ENCODE data around the gene RAD51B. TPM values are rescaled to one million over a fixed set of nuclear protein-coding genes. Genes with fewer than 3 reads are reported as not detected.

The RAD51B gene
- total RNA-seq, 1 donor from 2014 or later = 28.5 TPM

- intact Hi-C loops (cut with DNase I) = no loop called here
- Histone ChIP-seq H3K4me3 (no peak overlapping the region), H3K4me1 (peaks cover 83% of the 10 kb centered on the region), H3K36me3 (no peaks in the 10 kb centered on the region), H3K27me3 (no peaks in the 10 kb centered on the region), H3K27ac (peak overlapping the region; percentile 84), H3K9me3 (no peaks in the 10 kb centered on the region)
- TF ChIP-seq POLR2A (IDR thresholded peaks at IDR 0.05) (no peak), POLR2AphosphoS5 (IDR thresholded peaks at IDR 0.05; ENCODE audit: insufficient read depth in 1 of 2, low read depth in 1 of 2) (peak in 1 of 2 donors; percentile 29)
- DNase-seq (ENCODE audit: extremely low spot score in 2 of 2) = peak in 1 of 2 donors; percentile 86
Observed at GRCh38 chr14:68511129-68512047, 691.8 kb downstream of the RAD51B start.

- Histone ChIP-seq H3K9me3 (no peaks in the 10 kb centered on the region), H3K4me3 (no peak overlapping the region), H3K27ac (peak overlapping the region; percentile 84), H3K27me3 (no peaks in the 10 kb centered on the region), H3K4me1 (peaks cover 83% of the 10 kb centered on the region), H3K36me3 (no peaks in the 10 kb centered on the region)
- peak; percentile 72 to 83 for DNase-seq (ENCODE audit: extremely low spot score in 2 of 2)
- intact Hi-C loops (cut with DNase I) = no loop called here
- TF ChIP-seq POLR2AphosphoS5 (IDR thresholded peaks at IDR 0.05; ENCODE audit: insufficient read depth in 1 of 2, low read depth in 1 of 2) (no peak), POLR2A (IDR thresholded peaks at IDR 0.05) (no peak), CTCF (IDR thresholded peaks at IDR 0.05) (no peak)
Observed at GRCh38 chr14:68512088-68512487, 692.5 kb downstream of the RAD51B start.

GRCh38 chr14:68513137-68513536 lies 693.6 kb downstream of the RAD51B start:
- no peaks in the 10 kb centered on the region for H3K27me3 ChIP-seq
- TF ChIP-seq POLR2AphosphoS5 (IDR thresholded peaks at IDR 0.05; ENCODE audit: insufficient read depth in 1 of 2, low read depth in 1 of 2) = peak in 1 of 2 donors; percentile 19
- no peak for TF ChIP-seq POLR2A (IDR thresholded peaks at IDR 0.05)
- no peak overlapping the region for H3K4me3 ChIP-seq
- no peaks in the 10 kb centered on the region for H3K9me3 ChIP-seq
- intact Hi-C loops (cut with DNase I) = no loop called here
- H3K36me3 ChIP-seq = no peaks in the 10 kb centered on the region
- DNase-seq (ENCODE audit: extremely low spot score in 2 of 2) = peak; percentile 84 to 85
- peak overlapping the region; percentile 84 for H3K27ac ChIP-seq
- peaks cover 80% of the 10 kb centered on the region for H3K4me1 ChIP-seq

GRCh38 chr14:68513838-68514607 lies 694.4 kb downstream of the RAD51B start:
- Histone ChIP-seq H3K9me3 (no peaks in the 10 kb centered on the region), H3K27ac (peak overlapping the region; percentile 84), H3K4me3 (no peak overlapping the region), H3K27me3 (no peaks in the 10 kb centered on the region), H3K36me3 (no peaks in the 10 kb centered on the region), H3K4me1 (peaks cover 83% of the 10 kb centered on the region)
- intact Hi-C loops (cut with DNase I) = no loop called here
- no peak for TF ChIP-seq CTCF (IDR thresholded peaks at IDR 0.05)
- no peak for TF ChIP-seq POLR2A (IDR thresholded peaks at IDR 0.05)
- no peak for TF ChIP-seq POLR2AphosphoS5 (IDR thresholded peaks at IDR 0.05; ENCODE audit: insufficient read depth in 1 of 2, low read depth in 1 of 2)
- DNase-seq (ENCODE audit: extremely low spot score in 2 of 2) = peak; percentile 25 to 32

GRCh38 chr14:68514608-68515194 lies 695.1 kb downstream of the RAD51B start:
- no peaks in the 10 kb centered on the region for H3K9me3 ChIP-seq
- H3K27me3 ChIP-seq = no peaks in the 10 kb centered on the region
- no peaks in the 10 kb centered on the region for H3K36me3 ChIP-seq
- intact Hi-C loops (cut with DNase I) = no loop called here
- TF ChIP-seq CTCF (IDR thresholded peaks at IDR 0.05) (no peak), POLR2AphosphoS5 (IDR thresholded peaks at IDR 0.05; ENCODE audit: insufficient read depth in 1 of 2, low read depth in 1 of 2) (no peak), POLR2A (IDR thresholded peaks at IDR 0.05) (no peak)
- no peak overlapping the region for H3K4me3 ChIP-seq
- H3K4me1 ChIP-seq = peaks cover 83% of the 10 kb centered on the region
- DNase-seq (ENCODE audit: extremely low spot score in 2 of 2) = peak in 1 of 2 donors; percentile 65
- H3K27ac ChIP-seq = peak overlapping the region; percentile 84

Data from vagina (tissue), 2 donors.